ENCODE results near the gene RAP2A.

RAP2A gene

DNA sequence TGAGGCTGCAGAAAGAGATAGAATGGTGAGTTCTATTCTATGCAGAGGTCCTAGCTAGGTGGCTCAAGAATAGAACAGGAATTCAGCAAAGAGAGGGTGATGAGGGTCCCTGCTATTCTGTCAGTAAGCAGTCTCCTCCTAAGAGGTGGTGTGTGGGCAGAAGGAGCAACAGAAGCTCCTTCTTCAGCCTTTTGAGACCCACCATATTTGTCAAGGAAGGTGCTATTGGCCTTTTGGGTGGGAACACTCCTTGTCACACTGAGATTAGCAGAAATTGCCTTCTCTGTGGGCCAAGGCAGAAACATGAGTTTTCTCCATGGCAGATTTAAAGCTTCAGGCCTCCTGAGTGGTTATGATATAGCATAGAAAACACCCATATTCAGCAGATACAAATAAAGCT, 39.4 kb upstream of the RAP2A start:
- H3K9me3 ChIP-seq (ENCODE audit: control insufficient read depth, low read length), result no peaks in the 10 kb centered on the region
- no peaks in the 10 kb centered on the region for H3K4me1 ChIP-seq (ENCODE audit: control insufficient read depth, insufficient read depth, low read length, poor library complexity, severe bottlenecking)
- H3K4me3 ChIP-seq (ENCODE audit: insufficient read depth, low read depth, low read length, poor library complexity, severe bottlenecking), result no peak overlapping the region
- no peaks in the 10 kb centered on the region for H3K27me3 ChIP-seq (replicated peaks; ENCODE audit: control insufficient read depth, insufficient read depth, low read length, poor library complexity, severe bottlenecking)
- no peaks in the 10 kb centered on the region for H3K36me3 ChIP-seq (ENCODE audit: control insufficient read depth, insufficient read depth, low read length)
- no peak for DNase-seq
- H3K27ac ChIP-seq (ENCODE audit: insufficient read depth, low read length, poor library complexity, severe bottlenecking), result no peak overlapping the region

DNA sequence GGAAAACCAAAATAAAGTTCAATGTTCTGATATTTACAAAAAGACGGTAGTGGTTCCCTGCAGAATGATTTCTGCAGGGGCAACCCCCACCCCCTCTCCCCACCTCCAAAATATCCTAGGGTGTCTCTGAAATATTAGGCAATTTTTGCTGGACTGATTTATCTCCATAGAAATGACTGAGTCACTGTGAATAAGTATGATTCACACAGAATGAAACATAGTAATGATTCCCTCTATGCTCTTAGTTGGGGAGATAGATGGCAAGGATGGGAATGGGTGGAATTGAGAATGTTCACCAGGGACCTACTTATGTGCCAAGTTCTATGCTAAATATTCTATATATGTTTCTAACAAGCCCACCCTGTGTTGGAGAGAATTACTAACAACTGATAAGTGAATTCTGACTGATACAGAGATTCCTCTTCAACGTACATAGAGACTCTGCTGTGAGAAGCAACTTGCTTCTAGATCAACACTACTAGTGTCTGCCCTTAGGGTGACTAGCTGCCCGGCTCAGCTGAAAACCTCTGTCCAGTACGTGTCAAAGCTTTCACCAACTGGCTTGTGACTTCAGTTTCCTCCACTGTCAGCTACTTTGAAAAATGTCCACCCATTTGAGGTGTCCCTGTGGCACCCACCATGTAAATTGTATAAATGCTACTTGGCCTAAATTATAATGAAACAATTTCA, 38.4 kb upstream of the RAP2A start:
- Histone ChIP-seq H3K36me3 (ENCODE audit: control insufficient read depth, insufficient read depth, low read length) (no peaks in the 10 kb centered on the region), H3K27ac (ENCODE audit: insufficient read depth, low read length, poor library complexity, severe bottlenecking) (no peak overlapping the region), H3K9me3 (ENCODE audit: control insufficient read depth, low read length) (no peaks in the 10 kb centered on the region), H3K27me3 (replicated peaks; ENCODE audit: control insufficient read depth, insufficient read depth, low read length, poor library complexity, severe bottlenecking) (no peaks in the 10 kb centered on the region), H3K4me1 (ENCODE audit: control insufficient read depth, insufficient read depth, low read length, poor library complexity, severe bottlenecking) (no peaks in the 10 kb centered on the region), H3K4me3 (ENCODE audit: insufficient read depth, low read depth, low read length, poor library complexity, severe bottlenecking) (no peak overlapping the region)
- DNase-seq, result no peak

DNA sequence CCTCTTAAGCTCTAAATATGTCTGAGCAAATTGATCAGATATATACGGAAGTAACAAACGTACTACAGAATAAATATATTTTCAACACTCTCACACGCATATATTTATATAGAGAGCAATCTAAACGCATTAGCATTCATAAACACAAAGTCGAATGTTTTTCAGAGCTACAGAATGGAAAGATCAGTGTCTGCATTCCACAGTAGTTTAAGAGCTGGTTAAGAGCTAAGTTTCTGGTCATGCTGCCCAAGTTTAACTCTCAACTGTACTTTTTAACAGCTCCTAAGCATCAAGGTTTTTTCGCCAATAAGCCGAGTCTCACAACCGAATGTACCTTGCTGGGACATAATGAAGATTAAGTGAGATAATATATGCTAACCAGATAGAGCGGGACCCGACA, 36.7 kb upstream of the RAP2A start:
- Histone ChIP-seq H3K27ac (ENCODE audit: insufficient read depth, low read length, poor library complexity, severe bottlenecking) (no peak overlapping the region), H3K27me3 (replicated peaks; ENCODE audit: control insufficient read depth, insufficient read depth, low read length, poor library complexity, severe bottlenecking) (no peaks in the 10 kb centered on the region), H3K4me1 (ENCODE audit: control insufficient read depth, insufficient read depth, low read length, poor library complexity, severe bottlenecking) (no peaks in the 10 kb centered on the region), H3K36me3 (ENCODE audit: control insufficient read depth, insufficient read depth, low read length) (no peaks in the 10 kb centered on the region), H3K4me3 (ENCODE audit: insufficient read depth, low read depth, low read length, poor library complexity, severe bottlenecking) (no peak overlapping the region), H3K9me3 (ENCODE audit: control insufficient read depth, low read length) (no peaks in the 10 kb centered on the region)
- no peak for DNase-seq

DNA sequence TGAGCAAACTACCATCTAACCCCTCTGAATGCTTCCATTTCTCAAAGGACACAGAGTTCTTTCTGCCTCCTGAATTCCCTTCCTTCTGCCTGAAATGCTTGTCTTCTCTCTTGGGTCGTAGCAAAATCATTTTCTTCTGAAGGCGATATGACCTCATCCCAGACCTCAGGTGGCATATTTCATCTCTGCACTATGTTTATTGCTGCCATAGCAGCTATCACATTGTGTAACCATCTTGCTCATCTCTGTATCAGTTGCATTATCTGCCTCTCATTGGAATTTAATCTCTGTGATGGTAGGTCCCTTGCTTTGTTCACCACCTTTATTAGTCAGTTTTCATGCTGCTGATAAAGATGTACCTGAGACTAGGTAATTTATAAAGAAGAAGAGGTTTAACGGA, 32.5 kb upstream of the RAP2A start:
- H3K4me1 ChIP-seq (ENCODE audit: control insufficient read depth, insufficient read depth, low read length, poor library complexity, severe bottlenecking), result no peaks in the 10 kb centered on the region
- no peaks in the 10 kb centered on the region for H3K9me3 ChIP-seq (ENCODE audit: control insufficient read depth, low read length)
- no peak overlapping the region for H3K27ac ChIP-seq (ENCODE audit: insufficient read depth, low read length, poor library complexity, severe bottlenecking)

DNA sequence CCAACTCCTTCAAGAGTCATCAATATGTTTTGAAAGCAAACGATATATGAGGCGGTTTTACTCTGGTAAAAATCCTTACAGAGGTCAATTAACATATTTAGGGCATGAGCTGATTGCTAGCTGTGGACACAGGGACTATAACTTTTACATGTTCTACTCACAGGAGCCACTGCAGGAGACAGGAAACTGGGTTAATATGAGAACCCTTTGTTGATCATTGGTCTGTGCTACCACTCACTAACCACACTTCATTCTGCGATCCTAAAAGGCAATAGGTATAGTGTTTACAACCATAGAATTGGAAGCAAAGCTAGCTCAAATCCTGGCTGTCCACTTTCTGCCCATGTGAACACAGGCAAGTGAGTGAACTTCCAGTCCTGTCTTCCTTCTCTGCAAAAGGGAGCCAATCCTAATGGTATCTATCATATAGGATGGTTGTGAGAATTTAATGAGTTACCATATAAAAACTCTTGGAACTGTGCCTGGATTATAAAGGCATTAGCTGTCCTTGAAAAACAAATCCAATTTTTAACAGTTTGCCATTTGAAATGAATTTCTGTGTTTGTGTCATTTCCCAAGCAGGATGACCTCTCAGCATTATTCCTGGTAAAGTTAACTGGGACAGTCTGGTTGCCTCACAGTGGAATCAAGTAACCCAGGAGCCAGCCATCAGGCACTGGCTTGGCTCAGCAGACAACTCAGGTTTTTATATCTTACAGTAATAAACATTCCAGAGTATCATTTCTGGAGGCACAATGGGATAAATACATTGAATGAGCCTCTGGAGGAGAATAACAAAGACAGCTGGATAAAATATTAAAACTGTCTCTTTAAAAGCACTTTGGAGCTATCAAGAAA, 29.8 kb upstream of the RAP2A start:
- no peaks in the 10 kb centered on the region for H3K9me3 ChIP-seq (ENCODE audit: control insufficient read depth, low read length)
- H3K4me3 ChIP-seq (ENCODE audit: insufficient read depth, low read depth, low read length, poor library complexity, severe bottlenecking), result no peak overlapping the region
- H3K4me1 ChIP-seq (ENCODE audit: control insufficient read depth, insufficient read depth, low read length, poor library complexity, severe bottlenecking), result no peaks in the 10 kb centered on the region
- no peak for DNase-seq
- H3K27me3 ChIP-seq (replicated peaks; ENCODE audit: control insufficient read depth, insufficient read depth, low read length, poor library complexity, severe bottlenecking), result peaks cover 3% of the 10 kb centered on the region
- H3K27ac ChIP-seq (ENCODE audit: insufficient read depth, low read length, poor library complexity, severe bottlenecking), result no peak overlapping the region
- no peaks in the 10 kb centered on the region for H3K36me3 ChIP-seq (ENCODE audit: control insufficient read depth, insufficient read depth, low read length)

More for the DNA sequence above, 32.5 kb upstream of the RAP2A start:
- H3K27me3 ChIP-seq (replicated peaks; ENCODE audit: control insufficient read depth, insufficient read depth, low read length, poor library complexity, severe bottlenecking), result peaks cover 3% of the 10 kb centered on the region
- no peak overlapping the region for H3K4me3 ChIP-seq (ENCODE audit: insufficient read depth, low read depth, low read length, poor library complexity, severe bottlenecking)
- no peaks in the 10 kb centered on the region for H3K36me3 ChIP-seq (ENCODE audit: control insufficient read depth, insufficient read depth, low read length)
- DNase-seq, result no peak

DNA sequence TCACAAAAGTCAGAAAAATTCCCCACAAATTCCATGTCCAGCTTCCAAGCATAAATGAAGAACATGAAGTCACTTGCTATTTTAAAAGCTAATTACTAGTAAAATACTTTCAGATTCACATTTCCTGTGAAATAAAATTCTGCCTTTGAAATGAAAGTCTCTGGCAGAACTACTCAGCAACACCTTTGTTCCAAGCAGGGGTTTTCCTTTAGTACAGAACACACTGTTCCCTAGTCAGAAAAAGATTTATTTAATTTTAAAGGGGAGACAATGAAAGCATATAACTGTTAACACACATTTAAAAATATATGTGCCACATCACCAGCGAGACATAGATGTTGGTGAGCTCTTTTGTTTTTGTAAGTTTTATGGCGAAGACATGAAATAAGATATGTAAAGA, 26.4 kb upstream of the RAP2A start:
- peaks cover 3% of the 10 kb centered on the region for H3K27me3 ChIP-seq (replicated peaks; ENCODE audit: control insufficient read depth, insufficient read depth, low read length, poor library complexity, severe bottlenecking)
- no peaks in the 10 kb centered on the region for H3K36me3 ChIP-seq (ENCODE audit: control insufficient read depth, insufficient read depth, low read length)
- no peak overlapping the region for H3K27ac ChIP-seq (ENCODE audit: insufficient read depth, low read length, poor library complexity, severe bottlenecking)
- H3K4me3 ChIP-seq (ENCODE audit: insufficient read depth, low read depth, low read length, poor library complexity, severe bottlenecking), result no peak overlapping the region
- H3K9me3 ChIP-seq (ENCODE audit: control insufficient read depth, low read length), result no peaks in the 10 kb centered on the region
- no peak for DNase-seq
- H3K4me1 ChIP-seq (ENCODE audit: control insufficient read depth, insufficient read depth, low read length, poor library complexity, severe bottlenecking), result no peaks in the 10 kb centered on the region

DNA sequence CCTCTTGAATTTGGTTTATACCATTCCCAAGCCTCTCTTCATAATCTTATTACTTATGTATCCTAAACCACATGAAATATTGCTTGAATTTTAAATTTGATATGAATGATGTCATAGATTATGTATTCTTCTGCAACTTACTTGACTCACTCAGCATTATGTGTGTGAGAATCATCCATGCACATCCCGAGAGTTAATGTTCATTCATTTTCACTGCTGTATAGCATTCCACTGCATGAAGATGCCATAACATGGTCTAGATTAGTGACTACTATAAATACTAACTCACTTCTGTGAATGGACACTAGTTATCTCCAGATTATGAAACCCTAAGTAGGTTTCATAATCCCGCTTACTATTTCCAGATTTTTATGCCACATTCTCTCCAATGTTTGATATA, 25.0 kb upstream of the RAP2A start:
- Histone ChIP-seq H3K4me3 (ENCODE audit: insufficient read depth, low read depth, low read length, poor library complexity, severe bottlenecking) (no peak overlapping the region), H3K9me3 (ENCODE audit: control insufficient read depth, low read length) (no peaks in the 10 kb centered on the region), H3K27me3 (replicated peaks; ENCODE audit: control insufficient read depth, insufficient read depth, low read length, poor library complexity, severe bottlenecking) (no peaks in the 10 kb centered on the region), H3K4me1 (ENCODE audit: control insufficient read depth, insufficient read depth, low read length, poor library complexity, severe bottlenecking) (no peaks in the 10 kb centered on the region), H3K36me3 (ENCODE audit: control insufficient read depth, insufficient read depth, low read length) (no peaks in the 10 kb centered on the region), H3K27ac (ENCODE audit: insufficient read depth, low read length, poor library complexity, severe bottlenecking) (no peak overlapping the region)
- no peak for DNase-seq

DNA sequence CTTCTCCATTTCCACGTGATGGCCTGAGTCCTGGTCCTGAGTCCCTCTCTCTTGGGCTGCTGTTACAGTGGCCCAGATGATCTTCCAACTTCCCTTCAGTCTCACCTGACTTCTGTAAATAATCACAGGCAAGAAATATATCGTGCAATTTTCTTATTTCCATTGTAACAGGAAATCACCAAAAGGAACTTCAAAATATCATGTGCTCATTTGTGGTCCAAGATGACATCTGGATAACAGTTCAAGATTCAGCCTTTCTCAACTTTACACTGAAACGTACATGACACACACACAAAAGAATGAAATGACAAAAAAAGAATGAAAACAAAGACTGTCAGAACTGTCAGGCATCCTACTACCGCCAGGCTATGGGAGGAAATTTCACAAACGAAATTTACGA, 22.0 kb upstream of the RAP2A start:
- no peak for DNase-seq
- Histone ChIP-seq H3K4me1 (ENCODE audit: control insufficient read depth, insufficient read depth, low read length, poor library complexity, severe bottlenecking) (no peaks in the 10 kb centered on the region), H3K36me3 (ENCODE audit: control insufficient read depth, insufficient read depth, low read length) (no peaks in the 10 kb centered on the region), H3K4me3 (ENCODE audit: insufficient read depth, low read depth, low read length, poor library complexity, severe bottlenecking) (no peak overlapping the region), H3K9me3 (ENCODE audit: control insufficient read depth, low read length) (no peaks in the 10 kb centered on the region), H3K27ac (ENCODE audit: insufficient read depth, low read length, poor library complexity, severe bottlenecking) (no peak overlapping the region), H3K27me3 (replicated peaks; ENCODE audit: control insufficient read depth, insufficient read depth, low read length, poor library complexity, severe bottlenecking) (no peaks in the 10 kb centered on the region)

DNA sequence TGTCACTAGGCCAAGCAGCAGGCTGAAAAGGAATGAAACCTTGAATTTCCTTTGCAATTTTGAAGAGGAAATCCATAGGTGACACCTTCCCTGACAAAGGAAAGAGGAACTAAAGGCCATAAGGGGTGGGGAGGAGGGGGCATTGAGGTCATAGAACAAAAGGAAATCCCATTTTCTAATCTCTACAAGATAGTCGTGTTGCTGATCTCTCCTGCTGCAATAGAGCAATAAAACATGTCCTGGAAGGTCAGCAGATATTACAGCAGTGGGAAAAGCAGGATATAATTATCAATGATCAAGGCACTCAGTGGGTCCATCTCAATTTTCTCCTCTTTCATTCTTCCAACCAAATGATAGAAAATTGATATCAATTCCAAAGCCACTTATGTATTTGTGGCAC, 20.3 kb upstream of the RAP2A start:
- H3K4me3 ChIP-seq (ENCODE audit: insufficient read depth, low read depth, low read length, poor library complexity, severe bottlenecking), result no peak overlapping the region

DNA sequence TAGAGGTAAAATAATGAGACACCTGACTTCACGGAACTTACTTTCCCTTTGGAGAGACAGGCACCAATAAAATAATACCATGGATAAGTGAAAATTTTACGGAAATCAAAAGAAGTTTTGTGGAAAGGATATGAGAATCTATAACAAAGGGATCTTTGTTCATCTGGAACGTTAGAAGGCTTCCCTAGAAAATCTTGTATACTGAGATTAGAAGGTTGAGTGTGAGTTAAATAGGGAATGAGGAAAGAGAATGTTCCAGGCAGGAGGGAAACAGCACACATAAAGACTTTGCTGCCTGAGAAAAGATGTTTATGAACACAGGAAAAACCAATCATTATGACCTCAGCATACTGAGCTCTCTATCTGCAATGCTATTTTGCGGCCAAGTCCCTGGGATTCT, 19.6 kb upstream of the RAP2A start:
- no peak overlapping the region for H3K27ac ChIP-seq (ENCODE audit: insufficient read depth, low read length, poor library complexity, severe bottlenecking)
- no peaks in the 10 kb centered on the region for H3K9me3 ChIP-seq (ENCODE audit: control insufficient read depth, low read length)
- no peaks in the 10 kb centered on the region for H3K36me3 ChIP-seq (ENCODE audit: control insufficient read depth, insufficient read depth, low read length)
- no peak overlapping the region for H3K4me3 ChIP-seq (ENCODE audit: insufficient read depth, low read depth, low read length, poor library complexity, severe bottlenecking)
- H3K27me3 ChIP-seq (replicated peaks; ENCODE audit: control insufficient read depth, insufficient read depth, low read length, poor library complexity, severe bottlenecking), result no peaks in the 10 kb centered on the region
- DNase-seq, result no peak
- H3K4me1 ChIP-seq (ENCODE audit: control insufficient read depth, insufficient read depth, low read length, poor library complexity, severe bottlenecking), result no peaks in the 10 kb centered on the region

More for the DNA sequence above, 20.3 kb upstream of the RAP2A start:
- no peaks in the 10 kb centered on the region for H3K36me3 ChIP-seq (ENCODE audit: control insufficient read depth, insufficient read depth, low read length)
- H3K27me3 ChIP-seq (replicated peaks; ENCODE audit: control insufficient read depth, insufficient read depth, low read length, poor library complexity, severe bottlenecking), result no peaks in the 10 kb centered on the region
- H3K9me3 ChIP-seq (ENCODE audit: control insufficient read depth, low read length), result no peaks in the 10 kb centered on the region
- H3K27ac ChIP-seq (ENCODE audit: insufficient read depth, low read length, poor library complexity, severe bottlenecking), result no peak overlapping the region
- no peaks in the 10 kb centered on the region for H3K4me1 ChIP-seq (ENCODE audit: control insufficient read depth, insufficient read depth, low read length, poor library complexity, severe bottlenecking)
- DNase-seq, result no peak

Data from effector memory CD4-positive, alpha-beta T cell (primary cell).